GM19328 (cell line): Measurements from ENCODE around the gene TCFL5.

Experiments
- ATAC-seq: cut with Tn5 transposase; IDR thresholded peaks from one replicate; pipeline ENCODE4 v1.9.1; 2021; ENCODE audit warnings: mild to moderate bottlenecking, moderate library complexity; ENCODE audit not compliant: unreplicated experiment

The TCFL5 gene

GRCh38 chr20:62896526-62896925 lies 34.9 kb upstream of the TCFL5 start:
- no peak for ATAC-seq

DNA sequence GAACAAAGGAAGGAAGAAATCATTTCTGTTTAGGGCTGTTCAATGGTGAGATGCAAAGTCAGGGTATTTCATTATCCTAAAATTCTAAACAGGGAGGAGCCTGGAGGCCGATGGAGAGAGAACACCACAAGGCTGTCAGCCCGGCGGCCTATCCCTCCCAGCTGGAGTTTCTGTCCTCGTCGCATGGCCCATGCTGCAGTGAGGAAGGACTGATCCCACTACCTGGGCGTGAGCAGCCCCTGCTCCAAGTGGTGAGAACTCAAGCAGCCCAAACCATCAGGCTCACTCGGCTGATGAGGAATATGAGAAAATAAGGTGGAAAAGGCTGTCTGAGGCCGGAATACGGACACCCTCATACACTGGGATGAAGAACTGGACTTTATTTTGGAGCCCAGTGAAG lies 33.9 kb upstream of the TCFL5 start:
- no peak for ATAC-seq

- ATAC-seq: no peak
Observed at GRCh38 chr20:62894261-62894660, 32.6 kb upstream of the TCFL5 start.

- ATAC-seq: no peak
Observed at GRCh38 chr20:62893700-62894099, 32.1 kb upstream of the TCFL5 start.

GRCh38 chr20:62892348-62893304 lies 31.0 kb upstream of the TCFL5 start:
- ATAC-seq: no peak

DNA sequence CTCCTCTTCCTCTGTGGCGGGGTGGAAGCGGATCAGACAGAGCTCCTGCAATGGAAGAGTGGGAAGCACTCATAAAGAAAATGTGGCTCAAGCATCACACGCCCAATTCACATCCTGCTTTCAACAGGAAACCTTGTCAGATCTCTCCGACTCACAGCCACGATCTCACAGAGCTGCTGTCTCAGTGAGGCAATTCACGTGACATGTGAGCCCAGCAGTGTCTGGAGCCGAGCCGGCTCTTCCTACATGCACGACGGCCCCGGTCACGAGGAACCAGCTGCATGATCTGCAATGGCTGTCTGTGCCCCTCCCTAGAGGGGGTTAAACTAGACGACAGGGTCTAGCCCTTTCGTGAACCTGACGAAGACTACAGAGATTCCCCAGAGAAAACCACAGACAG lies 29.5 kb upstream of the TCFL5 start:
- no peak for ATAC-seq

GRCh38 chr20:62890444-62890843 lies 28.8 kb upstream of the TCFL5 start:
- no peak for ATAC-seq

- no peak for ATAC-seq
Observed at GRCh38 chr20:62889871-62890270, 28.2 kb upstream of the TCFL5 start.

- ATAC-seq: no peak
Observed at GRCh38 chr20:62889411-62889810, 27.8 kb upstream of the TCFL5 start.

DNA sequence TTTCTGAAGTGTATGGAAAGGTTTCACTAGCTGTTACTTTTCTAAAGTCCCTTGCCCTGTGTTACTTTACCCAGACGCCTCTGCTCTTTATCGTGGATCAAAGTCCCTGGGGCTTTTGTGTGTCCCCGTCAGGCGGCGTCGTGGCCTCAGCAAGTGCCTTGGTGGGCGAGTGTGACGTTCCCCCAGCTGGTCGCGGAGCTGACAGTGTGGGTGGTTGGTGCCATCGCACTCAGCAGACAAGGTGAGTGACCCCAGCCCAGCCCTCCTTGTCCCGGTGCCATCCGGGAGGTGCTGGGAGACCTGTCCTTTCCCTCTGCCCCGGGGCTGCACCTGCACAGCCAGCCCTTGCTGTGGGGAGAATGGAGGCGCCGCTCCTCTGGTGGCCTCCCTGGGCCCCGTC lies 27.3 kb upstream of the TCFL5 start:
- no peak for ATAC-seq

DNA sequence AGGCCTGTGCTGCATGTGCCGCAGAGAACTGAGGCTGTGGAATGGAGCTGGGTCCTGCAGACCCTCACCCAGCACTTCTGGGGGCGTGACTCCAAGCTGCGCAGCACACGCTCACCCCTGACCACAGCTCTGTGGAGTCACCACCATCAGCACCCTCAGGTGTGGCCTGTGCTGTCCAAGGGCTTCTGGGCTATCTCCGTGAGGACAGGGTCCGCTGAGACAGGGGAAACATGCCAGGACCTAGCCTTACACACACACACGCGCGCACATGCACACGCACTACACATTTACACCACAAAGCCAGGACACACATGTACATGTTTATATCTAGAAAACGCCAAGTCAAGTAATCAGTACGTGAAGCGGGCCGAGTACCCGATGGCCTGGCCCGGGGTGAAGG lies 26.8 kb upstream of the TCFL5 start:
- ATAC-seq: no peak

DNA sequence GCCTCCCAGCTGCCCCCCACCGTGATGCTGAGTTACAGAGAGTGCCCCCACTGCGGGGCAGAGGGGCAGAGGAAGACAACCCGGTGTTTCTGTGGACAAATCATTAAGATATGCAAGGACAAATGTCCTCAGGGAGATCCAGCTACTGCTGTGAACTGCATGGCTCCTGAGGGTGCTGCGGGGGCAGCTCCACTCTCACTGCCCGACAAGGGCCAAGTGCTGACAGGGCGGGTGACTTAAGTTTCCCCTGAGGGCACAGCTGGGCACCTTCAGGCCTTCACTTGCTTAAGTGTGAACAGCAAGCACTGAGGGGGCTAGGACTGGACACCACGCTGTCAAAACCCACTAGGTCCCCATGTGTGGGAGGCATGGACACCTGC lies 26.2 kb upstream of the TCFL5 start:
- no peak for ATAC-seq

DNA sequence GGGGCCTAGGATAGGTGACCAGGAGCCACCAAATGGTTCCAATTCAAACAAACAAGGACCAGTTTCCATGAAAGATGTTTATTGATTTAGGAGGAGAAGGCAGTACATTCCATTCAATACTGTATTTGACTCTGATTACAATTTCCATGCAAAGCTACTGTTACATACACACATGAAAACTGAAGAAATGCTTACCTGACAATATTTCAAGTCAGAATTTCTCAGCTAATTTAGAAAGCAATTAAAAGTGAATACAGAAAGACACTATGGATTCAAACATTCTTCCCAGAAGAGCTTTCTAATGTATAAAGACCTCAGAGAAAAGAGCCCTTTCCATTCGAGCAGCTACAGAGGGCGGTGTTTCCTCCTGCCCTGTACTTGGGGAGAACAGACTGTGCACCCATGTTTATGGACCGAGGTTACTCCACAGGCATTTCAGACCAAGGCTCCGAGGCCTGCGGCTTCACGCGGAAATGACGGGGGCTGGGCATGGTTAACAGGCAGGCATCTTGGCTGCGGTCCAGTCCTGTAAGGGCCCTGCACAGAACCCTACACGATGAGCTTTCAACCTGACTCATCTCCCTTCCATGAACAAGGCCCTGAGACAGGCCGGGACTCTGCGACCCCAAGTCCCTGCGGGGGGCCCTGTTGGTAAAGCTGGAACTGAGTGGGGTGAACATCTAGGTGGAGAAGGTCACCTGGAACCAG lies 25.7 kb upstream of the TCFL5 start:
- no peak for ATAC-seq

- no peak for ATAC-seq
Observed at GRCh38 chr20:62886709-62887058, 25.1 kb upstream of the TCFL5 start.

DNA sequence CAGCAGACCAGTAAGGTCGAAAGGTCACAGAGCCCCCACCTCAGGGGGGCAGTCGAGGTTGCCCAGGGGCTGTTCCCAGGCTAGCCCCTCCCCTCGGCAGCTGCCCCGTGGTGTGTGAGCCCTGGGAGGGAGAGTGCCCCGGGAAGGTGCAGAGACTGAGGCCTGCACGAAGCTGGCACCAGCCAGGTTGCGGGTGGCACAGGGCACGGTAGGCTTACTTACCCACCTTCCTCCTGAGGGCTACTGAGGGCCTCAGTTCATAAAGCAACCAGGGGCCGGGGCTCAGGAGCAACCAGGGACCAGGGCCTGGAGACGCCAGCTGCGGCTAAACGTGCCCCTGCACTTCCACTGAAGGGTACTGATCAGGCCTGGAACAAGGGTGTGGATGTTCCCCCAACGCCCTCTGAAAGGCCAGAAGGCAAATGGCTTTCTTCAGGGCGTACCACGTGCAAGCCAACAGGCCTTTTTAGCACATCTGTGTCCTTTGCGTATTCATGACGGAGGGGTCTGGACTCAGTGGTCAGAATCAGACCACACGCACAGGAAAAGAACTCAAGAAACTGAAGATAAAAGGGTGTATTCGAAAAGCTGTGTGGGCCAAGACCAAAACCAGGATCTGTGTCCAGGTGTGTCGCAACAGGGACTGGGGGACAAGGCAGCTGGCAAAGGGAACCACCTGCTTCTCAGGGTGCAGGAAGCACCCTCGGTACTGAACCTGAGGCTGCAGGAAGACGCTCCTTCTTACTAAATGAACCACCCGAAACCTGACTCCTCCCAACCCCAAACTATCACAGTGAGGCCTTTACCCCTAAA lies 24.5 kb upstream of the TCFL5 start:
- ATAC-seq: no peak

DNA sequence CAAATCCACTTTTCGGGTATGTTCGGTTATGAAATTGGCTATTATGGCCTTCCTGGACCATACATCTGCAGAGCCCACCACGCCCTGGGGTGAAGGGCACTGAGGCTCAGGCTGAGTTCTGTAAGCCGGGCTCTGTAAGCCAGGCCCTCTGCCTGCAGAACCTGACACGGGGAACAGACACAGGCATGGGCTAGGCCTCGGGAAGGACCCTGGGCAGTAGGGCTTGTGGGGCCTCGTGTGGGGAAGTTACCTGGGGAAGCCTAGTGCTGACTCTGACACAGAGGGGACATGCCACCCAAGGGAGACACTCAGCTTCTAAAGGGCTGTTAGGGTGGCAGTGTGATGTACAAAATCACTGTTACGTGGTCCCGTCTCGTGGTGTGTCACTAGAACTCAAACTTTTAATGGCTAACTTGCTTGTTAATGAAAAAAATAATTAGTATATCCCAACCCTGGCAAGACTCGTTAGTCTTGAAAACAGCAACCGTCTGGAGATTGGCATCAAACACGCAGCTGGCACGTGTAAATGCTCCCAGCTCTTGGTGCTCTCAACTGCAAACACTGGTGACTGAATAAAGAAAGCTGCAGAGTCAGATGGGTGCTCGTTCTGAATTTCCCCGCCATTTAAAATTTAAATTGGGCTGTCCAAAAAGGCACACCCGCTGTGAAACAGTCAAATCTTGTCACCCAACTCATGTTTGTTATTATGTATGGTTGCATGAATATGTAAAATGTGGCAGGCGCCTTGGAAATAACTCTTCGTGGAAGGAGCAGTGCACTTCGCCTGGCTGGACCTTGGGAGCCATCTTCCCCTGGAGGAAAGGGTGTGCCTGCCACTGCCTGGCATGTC lies 23.6 kb upstream of the TCFL5 start:
- no peak for ATAC-seq

DNA sequence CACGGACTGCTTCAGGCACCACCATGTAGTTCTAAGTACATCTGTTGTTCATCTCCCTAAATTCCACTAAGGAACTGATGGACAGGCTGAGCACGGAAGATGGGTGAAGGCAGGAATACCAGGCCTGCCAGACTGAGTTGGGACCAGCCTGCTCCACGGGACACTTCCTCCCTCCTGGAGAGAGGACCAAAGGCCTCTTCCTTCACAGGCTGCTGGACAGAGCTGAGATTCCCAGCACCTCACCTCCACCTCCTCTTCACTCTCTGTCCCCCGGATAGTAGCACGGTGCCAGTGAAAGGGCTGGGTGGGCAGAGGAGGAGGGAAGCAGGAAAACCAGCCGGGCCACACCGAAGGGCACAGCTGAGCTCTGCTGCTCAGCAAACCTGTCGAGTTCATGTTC lies 22.9 kb upstream of the TCFL5 start:
- no peak for ATAC-seq

DNA sequence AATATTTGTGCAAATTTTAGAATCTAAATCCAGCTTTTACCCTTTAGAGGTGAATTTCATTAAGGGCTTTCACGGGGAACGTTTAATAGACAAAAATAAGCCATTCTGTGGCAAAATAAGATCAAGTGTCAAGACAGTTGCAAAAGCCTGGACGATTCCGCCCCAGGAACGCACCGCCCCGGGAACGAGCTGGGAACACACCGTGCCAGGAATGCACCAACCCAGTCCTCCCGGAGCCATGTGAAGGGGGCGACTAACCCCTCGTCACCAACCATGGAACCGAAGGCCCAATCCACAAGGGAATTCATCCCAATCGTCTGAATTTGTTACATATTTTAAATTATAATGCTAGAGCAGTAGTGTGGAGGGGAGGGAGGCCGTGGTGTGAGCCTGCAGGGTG lies 20.8 kb upstream of the TCFL5 start:
- no peak for ATAC-seq

- no peak for ATAC-seq
Observed at GRCh38 chr20:62881662-62882395, 20.2 kb upstream of the TCFL5 start.
